COLO668 (cell line): ENCODE measurements around the gene RNF220.

ENCODE experiments used
- DNase-seq: peaks from one replicate; lab custom pipeline; 2025; ENCODE audit not compliant: unreplicated experiment; lab: John Stamatoyannopoulos, UW

RNF220 gene

GRCh38 chr1:44576456-44577150, 171.5 kb downstream of the RNF220 start:
- DNase-seq, result peak; percentile 76

- DNase-seq, result no peak
Measured at GRCh38 chr1:44581205-44581604, 176.2 kb downstream of the RNF220 start.

GRCh38 chr1:44584167-44584566, 179.1 kb downstream of the RNF220 start:
- DNase-seq, result no peak

DNA sequence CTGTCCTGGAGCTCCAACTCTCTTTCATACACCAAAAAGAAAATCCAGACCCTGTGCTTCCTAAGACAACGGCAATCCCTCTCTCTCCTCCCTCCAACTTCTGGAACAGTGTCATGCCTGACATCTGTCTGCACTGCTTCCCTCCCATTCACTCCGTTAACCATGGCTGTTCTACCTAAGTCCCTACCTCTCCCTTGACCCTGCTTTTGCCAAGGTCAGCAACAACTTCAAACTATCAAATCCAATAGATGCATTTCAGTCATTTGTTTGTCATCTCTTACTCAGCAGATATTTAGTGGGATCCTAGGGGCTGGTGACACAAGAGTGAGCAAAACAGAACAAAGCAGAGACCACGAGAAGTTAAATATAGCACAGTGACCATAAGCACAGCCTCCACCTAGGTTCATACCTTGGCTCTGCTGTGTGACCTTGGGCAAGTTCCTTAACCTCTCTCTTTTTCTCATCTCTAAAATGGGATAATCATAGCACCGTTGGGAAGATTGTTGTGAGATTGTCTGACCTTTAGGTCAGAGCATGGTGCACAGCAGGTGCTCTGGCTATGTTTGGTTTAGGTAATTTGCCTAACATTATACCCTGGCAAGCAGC, 180.4 kb downstream of the RNF220 start:
- DNase-seq, result no peak

- DNase-seq, result no peak
Measured at GRCh38 chr1:44587796-44588460, 182.9 kb downstream of the RNF220 start.

GRCh38 chr1:44588551-44589210, 183.6 kb downstream of the RNF220 start:
- no peak for DNase-seq

- DNase-seq, result no peak
Measured at GRCh38 chr1:44590475-44590874, 185.4 kb downstream of the RNF220 start.

DNA sequence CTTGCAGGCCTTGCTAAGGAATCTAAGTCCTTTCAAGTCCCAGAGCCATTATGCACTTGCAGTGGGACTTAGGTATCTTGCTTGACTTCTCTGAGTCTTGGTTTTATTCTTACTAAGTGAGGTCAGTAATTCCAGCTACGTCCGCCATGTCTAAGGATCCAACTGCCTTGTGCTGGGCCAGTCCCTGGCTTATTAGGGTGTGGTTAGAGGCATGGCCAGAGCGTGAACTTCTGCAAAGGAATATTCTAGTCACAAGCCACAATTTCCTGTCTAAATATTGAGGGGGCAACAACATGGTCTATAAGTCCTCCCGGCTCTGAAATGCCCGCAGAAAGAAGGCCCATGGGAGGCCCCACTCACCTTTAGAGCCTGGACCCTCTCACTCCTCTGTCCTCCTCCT, 186.3 kb downstream of the RNF220 start:
- no peak for DNase-seq

DNA sequence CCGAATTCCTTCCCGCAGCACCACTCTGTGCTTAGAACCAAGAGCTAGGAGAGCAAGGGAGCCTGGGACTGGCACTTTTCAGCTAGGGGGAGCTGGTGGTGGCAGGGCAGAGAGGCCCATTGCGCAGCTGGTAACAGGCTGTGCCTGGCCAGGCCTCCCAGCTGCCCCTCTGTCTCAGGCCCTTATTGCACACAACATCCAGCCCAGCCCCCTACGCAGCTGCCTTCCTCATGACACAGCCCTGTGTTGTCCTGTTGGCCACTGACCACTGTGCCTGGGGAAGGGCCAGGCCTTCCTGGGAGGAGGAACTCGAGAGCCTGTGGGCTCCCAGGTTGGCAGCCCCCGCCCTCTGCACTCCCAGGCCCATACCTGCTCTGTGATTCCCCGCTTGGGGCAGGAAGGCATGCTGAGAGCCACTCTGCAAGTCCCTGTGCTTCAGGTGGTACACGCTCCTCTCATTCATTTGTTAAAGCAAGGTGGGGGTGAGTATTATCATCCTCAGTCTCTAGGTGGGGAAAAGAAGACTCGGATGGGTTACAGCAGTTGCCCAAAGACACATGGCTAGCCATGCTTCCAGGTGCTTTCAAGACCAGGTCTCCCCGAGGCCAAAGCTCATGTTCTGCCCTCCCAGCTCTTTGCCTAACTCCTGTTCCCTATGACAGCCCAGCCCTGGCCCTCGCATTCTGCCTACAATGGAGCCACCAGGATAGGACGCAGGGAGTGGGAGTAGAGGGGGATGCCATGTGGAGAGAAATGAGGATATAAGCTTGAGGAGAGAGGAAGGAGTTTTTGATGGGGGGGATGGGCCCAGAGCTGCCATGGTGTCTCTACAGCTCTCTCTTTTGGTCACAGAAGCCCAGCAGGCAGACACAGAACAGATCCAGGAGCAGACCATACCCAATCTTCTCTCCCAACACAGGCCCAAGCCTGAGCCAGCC, 187.4 kb downstream of the RNF220 start:
- DNase-seq, result no peak

DNA sequence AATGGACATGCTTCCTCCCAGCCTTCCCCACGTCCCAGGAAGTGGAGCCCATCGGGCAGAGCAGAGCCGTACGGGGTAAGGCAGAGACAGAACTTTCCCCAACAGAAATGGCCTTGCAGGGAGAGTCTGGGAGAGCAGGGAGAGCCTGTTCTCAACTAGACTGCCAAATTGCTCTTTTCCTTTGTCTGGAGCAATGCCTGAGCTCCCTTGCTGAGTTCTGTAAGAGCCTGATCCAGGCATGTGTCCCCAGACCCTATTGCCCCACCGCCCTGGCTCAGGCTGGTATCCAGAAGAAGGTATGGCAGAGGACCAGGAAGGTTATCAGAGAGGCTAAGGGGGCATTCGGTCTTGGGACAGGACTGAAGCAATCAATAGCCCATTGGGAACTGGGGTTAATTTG, 189.3 kb downstream of the RNF220 start:
- no peak for DNase-seq

GRCh38 chr1:44594871-44595735, 190.0 kb downstream of the RNF220 start:
- DNase-seq, result peak; percentile 93

DNA sequence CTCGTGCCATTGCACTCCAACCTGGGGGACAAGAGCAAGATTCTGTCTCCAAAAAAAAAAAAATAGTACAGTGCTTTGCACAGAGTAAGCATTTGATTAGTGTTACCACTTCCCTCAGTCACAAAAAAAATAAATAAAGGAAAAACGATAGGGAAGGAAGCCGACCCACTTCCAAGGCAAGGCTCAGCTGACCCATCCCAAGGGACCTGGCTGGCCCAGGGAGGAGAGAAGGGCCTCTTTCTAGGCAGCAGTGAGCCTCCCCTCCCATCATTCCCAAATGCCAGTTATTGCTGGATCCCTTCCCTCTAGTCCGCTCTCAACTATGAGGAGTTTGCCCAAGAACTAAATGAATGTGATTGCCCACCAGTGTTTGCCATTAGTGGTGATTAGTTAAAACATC, 191.5 kb downstream of the RNF220 start:
- no peak for DNase-seq

- no peak for DNase-seq
Measured at GRCh38 chr1:44598167-44598566, 193.1 kb downstream of the RNF220 start.

DNA sequence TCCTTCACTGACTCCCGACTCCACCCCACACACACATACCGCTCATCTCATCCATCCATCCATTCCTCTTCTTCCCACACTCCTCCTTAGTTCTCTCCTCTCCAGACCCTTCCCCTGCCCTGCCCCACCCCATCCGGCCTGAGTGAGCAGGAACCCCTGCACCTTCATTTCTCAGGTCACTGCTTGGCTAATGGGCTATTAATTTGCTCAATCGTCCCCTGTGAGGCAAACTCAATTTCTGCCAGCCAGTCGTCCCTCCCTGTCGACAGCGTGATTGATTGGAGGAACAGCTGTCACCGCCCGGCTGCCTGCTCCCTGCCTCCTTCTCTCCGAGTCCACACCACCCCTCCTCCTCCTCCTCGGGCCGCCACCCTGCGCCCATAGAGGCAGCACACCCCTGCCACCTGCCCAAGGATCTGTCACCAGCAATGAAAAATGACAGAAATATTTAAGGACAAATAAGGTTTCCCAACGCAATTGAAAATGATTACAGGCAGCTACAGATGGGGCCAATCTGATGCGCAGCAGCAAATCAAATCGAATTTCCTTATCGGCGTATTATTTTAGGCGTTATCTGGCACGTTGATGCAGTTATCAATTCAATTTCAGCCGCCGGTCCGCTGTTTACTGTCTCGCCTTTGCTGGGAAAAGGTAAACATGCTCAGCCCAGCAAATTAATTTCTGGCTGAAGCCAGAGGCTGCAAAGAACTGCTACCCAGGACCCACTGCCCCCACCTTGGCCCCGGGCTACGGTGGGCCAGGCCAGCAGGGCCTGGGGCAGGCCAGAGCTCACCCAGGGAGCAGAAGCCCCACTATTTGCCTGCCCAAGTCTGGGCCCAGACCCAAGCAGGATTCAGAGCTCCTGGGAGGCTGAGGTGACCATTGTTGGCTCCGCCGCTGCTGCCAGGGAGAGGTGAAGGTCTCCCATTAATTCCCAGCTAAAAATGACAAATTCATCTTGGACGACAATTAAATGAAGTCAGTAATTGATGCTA, 197.9 kb downstream of the RNF220 start:
- DNase-seq, result peak; percentile 91

DNA sequence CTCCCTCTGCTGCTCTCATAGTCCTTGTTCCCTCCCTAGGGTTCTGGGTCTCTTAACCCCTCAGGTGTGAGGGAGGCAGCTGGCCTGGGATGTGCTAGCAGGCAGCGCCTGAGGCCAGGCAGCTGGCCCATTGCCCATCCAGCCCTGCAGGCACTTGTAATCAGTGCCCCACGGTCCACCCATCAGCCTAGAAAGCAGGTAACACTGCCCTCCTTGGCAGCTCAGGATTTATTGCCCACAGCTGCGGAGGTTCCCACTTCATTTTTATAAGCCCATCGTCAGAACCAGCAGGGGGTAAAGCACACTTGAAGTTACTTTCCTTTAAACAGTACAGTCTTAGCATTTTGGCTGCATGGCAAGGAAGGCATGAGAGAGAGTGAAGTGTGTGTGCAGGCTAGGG, 198.7 kb downstream of the RNF220 start:
- DNase-seq, result peak; percentile 99

DNA sequence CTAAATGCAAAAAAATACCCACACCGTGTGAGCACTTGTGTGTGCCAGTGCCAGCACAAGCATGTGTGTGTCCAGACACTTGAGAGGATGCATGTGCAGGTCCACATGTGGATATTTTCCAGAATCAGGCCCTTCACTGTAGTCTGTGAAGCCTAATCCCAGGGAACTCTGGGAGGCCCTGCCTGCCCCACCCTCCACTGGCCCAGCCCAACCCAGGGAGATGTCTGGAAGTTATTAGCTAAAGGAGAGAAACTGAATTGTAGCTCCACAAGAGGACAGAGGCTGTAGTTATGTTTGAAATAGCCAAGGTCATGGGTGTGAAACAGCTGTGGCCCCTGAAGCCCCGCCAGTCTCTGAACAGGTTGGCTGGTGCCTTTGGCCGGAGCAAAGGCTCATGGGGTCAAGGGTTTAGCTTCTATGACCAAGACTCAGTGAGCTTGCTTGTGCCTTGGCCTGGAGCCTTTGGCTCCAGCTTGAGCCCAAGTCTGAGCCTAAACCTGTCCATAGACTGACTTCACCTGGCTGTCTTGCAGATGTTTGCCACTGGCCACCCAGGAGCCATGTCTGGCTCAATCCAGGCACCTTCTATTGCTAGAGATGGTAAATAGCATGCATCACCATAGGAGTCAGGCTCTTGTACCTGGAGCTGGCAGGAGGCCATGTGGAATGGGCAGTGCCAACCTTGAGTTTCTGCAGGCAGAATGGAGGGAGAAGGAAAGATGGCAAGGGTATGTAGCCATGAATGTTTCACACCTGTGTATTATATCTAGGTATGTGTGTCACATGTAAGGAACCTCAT, 199.3 kb downstream of the RNF220 start:
- DNase-seq, result peak; percentile 82

GRCh38 chr1:44605914-44606615, 201.0 kb downstream of the RNF220 start:
- no peak for DNase-seq
